ENCODE data around the gene STX10.

- TF ChIP-seq CTCF (IDR thresholded peaks at IDR 0.05) (no peak), EZH2 (IDR thresholded peaks at IDR 0.05) (no peak), EZH2phosphoT487 (IDR thresholded peaks at IDR 0.05) (no peak)
Observed at GRCh38 chr19:13101590-13102415, 48.4 kb downstream of the STX10 start.
